Subcutaneous abdominal adipose tissue (tissue), 5 donors: ENCODE results near the gene AIM2.
A peak's percentile ranks its signal among the peaks of the same experiment; 100 is the strongest.
"Not testable (repeated sequence)": the region's sequence is repeated elsewhere in the genome, so short reads cannot be mapped to it uniquely, and the experiment has no call there.

Source experiments
- H3K27ac ChIP-seq: one replicate; pipeline ENCODE4 v1.7.0; 2013; ENCODE audit warnings: low read depth, mild to moderate bottlenecking, inconsistent platforms, low read length, moderate library complexity
- H3K27me3 ChIP-seq, 5 donors: one replicate each; pipeline ENCODE4 v1.7.0; 2013; ENCODE audit warnings: low read length in 5 of 5, inconsistent platforms in 1 of 5; ENCODE audit not compliant: control insufficient read depth in 5 of 5, insufficient read depth in 4 of 5
- H3K36me3 ChIP-seq, 5 donors: one replicate each; pipeline ENCODE4 v1.7.0; 2013; ENCODE audit warnings: low read length in 5 of 5; ENCODE audit not compliant: control insufficient read depth in 5 of 5, insufficient read depth in 5 of 5
- H3K4me1 ChIP-seq, 5 donors: one replicate each; pipeline ENCODE4 v1.7.0; 2013; ENCODE audit warnings: low read length in 5 of 5, mild to moderate bottlenecking in 3 of 5, moderate library complexity in 1 of 5; ENCODE audit not compliant: control insufficient read depth in 5 of 5, insufficient read depth in 5 of 5
- H3K4me3 ChIP-seq, 5 donors: one replicate each; pipeline ENCODE4 v1.7.0; 2013; ENCODE audit warnings: low read length in 5 of 5, low read depth in 1 of 5
- H3K9ac ChIP-seq, 5 donors: one replicate each; pipeline ENCODE4 v1.7.0; 2013; ENCODE audit warnings: low read length in 5 of 5, mild to moderate bottlenecking in 4 of 5, moderate library complexity in 3 of 5
- H3K9me3 ChIP-seq, 5 donors: one replicate each; pipeline ENCODE4 v1.7.0; 2013; ENCODE audit warnings: low read length in 5 of 5; ENCODE audit not compliant: control insufficient read depth in 5 of 5
- donor health status: healthy.
- donor health status: healthy.
- donor health status: healthy.
- donor health status: healthy.
- donor health status: healthy.

The AIM2 gene

DNA sequence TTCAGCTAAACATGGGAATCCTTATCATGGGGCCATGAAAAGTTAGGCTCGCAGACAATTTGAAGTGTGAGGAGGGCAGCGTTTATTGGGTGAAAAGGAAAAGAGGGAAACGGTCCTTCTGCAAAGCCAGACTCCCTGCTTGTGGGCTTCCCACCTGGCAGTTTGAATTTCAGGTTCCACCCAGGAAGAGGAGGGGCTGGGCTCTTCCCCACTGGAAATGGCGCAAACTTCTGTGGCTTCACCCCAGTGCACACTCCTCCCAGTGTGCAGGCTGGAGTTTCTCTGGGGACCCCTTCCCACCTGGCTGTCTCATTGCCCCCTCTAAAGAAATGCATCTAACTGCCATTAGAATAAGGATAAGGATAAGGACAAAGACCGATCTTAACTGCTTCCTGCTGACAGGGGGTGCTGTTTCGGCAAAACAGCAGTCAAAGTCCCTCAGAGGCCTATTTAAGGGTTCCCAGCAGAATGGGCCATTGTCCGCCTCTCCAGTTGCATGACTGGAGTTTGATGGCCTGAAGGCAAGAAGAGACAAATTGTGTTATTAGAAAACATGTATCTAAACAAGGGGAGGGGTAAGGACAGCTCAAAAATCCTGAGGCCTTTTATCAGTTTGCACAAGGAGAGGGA, 20.4 kb downstream of the AIM2 start:
- no peaks in the 10 kb centered on the region for H3K9me3 ChIP-seq
- no peaks in the 10 kb centered on the region for H3K27me3 ChIP-seq
- no peak overlapping the region for H3K4me3 ChIP-seq
- no peak overlapping the region for H3K9ac ChIP-seq
- peaks cover 0 to 11% (median 0%) of the 10 kb centered on the region in 5 donors for H3K4me1 ChIP-seq
- no peak overlapping the region for H3K27ac ChIP-seq
- H3K36me3 ChIP-seq = peaks cover 22 to 53% (median 45%) of the 10 kb centered on the region in 5 donors

- Histone ChIP-seq H3K4me1 (peaks cover 0 to 11% (median 0%) of the 10 kb centered on the region in 5 donors), H3K4me3 (no peak overlapping the region), H3K27me3 (no peaks in the 10 kb centered on the region), H3K9me3 (no peaks in the 10 kb centered on the region), H3K27ac (no peak overlapping the region), H3K9ac (no peak overlapping the region), H3K36me3 (peaks cover 29 to 62% (median 52%) of the 10 kb centered on the region in 5 donors)
Observed at GRCh38 chr1:159055181-159055641, 21.4 kb downstream of the AIM2 start.

- H3K4me1 ChIP-seq = peaks cover 0 to 11% (median 0%) of the 10 kb centered on the region in 5 donors
- H3K27me3 ChIP-seq = no peaks in the 10 kb centered on the region
- H3K36me3 ChIP-seq = peaks cover 33 to 70% (median 55%) of the 10 kb centered on the region in 5 donors
- no peak overlapping the region for H3K9ac ChIP-seq
- H3K27ac ChIP-seq = no peak overlapping the region
- no peak overlapping the region for H3K4me3 ChIP-seq
- no peaks in the 10 kb centered on the region for H3K9me3 ChIP-seq
Observed at GRCh38 chr1:159054427-159054826, 22.1 kb downstream of the AIM2 start.

GRCh38 chr1:159051436-159051835, 25.1 kb downstream of the AIM2 start:
- H3K9me3 ChIP-seq = no peaks in the 10 kb centered on the region
- H3K36me3 ChIP-seq = peaks cover 36 to 74% (median 63%) of the 10 kb centered on the region in 5 donors

DNA sequence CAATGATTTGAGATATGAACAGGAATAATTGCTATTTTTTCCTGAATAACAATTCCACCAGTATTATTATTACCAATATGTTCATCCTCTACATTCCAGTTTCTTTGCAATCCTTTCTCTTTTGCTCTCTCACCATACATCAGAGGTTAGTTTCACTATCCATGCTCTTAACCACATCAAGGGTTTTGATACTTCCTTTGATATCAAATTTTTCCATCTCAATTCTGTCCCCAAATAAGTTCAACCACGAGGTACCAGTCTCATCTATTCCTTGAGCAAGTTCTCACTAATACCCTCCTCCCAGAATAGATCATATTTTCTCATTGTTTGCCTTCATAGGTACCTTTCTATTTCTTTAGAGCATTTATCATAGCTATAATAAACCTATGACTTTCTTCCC, 30.1 kb downstream of the AIM2 start:
- H3K27ac ChIP-seq, H3K27me3 ChIP-seq, H3K4me1 ChIP-seq, H3K4me3 ChIP-seq, H3K9me3 ChIP-seq, H3K9ac ChIP-seq: not testable (repeated sequence)
- H3K36me3 ChIP-seq = peaks cover 35 to 52% (median 41%) of the 10 kb centered on the region in 5 donors

More at GRCh38 chr1:159051436-159051835, 25.1 kb downstream of the AIM2 start:
- Histone ChIP-seq H3K4me3 (no peak overlapping the region), H3K9ac (no peak overlapping the region), H3K27ac (no peak overlapping the region), H3K27me3 (no peaks in the 10 kb centered on the region), H3K4me1 (peaks cover 0 to 11% (median 0%) of the 10 kb centered on the region in 5 donors)

DNA sequence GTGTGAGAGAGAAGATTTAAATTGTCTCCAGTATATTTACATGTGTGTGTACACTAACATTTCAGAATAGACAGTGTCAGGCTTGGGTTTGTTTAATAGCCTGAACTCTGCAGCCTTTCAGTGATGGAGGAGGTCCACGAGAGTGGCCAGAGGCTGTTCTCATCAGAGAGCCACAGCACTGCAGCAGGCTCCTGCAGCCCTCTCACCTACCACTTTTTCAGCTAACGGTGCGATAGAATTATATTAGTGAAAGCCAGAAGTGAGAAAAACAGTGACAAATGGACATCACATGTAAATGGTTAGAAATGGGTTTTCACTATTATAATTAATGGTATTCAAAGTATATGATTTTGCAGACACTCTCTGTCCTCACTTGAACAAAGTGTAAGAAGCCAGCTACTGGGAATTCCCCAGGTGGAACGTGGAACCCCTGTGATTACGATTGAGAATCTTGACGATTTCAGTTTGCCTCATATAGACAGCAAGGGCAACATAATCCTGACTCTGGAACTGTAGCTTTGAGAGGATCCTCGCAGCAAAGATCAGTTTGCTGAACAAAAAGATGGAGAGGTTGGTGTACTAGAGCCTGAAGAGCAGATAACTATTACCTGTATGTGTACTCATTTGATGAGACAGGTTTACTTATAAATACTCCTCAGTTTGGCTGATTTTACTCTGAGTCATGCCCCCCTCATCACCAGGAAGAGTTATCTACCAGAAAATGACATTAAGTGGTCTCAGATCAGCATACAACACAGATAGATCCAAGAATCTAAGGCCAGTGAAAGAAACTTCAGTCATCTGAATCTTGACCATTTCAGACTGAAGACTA, 35.5 kb downstream of the AIM2 start:
- H3K27me3 ChIP-seq = no peaks in the 10 kb centered on the region
- no peaks in the 10 kb centered on the region for H3K4me1 ChIP-seq
- peaks cover 44 to 71% (median 61%) of the 10 kb centered on the region in 5 donors for H3K36me3 ChIP-seq
- H3K9ac ChIP-seq = no peak overlapping the region
- H3K9me3 ChIP-seq = no peaks in the 10 kb centered on the region
- H3K4me3 ChIP-seq = no peak overlapping the region
- no peak overlapping the region for H3K27ac ChIP-seq

GRCh38 chr1:159040206-159040605, 36.4 kb downstream of the AIM2 start:
- Histone ChIP-seq H3K9ac (no peak overlapping the region), H3K27me3 (no peaks in the 10 kb centered on the region), H3K4me1 (no peaks in the 10 kb centered on the region), H3K4me3 (no peak overlapping the region), H3K36me3 (peaks cover 47 to 75% (median 68%) of the 10 kb centered on the region in 5 donors), H3K27ac (no peak overlapping the region), H3K9me3 (no peaks in the 10 kb centered on the region)

GRCh38 chr1:159030877-159031447, 45.6 kb downstream of the AIM2 start:
- Histone ChIP-seq H3K9me3 (no peaks in the 10 kb centered on the region), H3K9ac (peak overlapping the region in 1 of 5 donors; percentile 26), H3K36me3 (peaks cover 34 to 60% (median 50%) of the 10 kb centered on the region in 5 donors), H3K4me1 (peaks cover 4 to 23% (median 8%) of the 10 kb centered on the region in 5 donors), H3K27ac (no peak overlapping the region), H3K4me3 (no peak overlapping the region), H3K27me3 (no peaks in the 10 kb centered on the region)

DNA sequence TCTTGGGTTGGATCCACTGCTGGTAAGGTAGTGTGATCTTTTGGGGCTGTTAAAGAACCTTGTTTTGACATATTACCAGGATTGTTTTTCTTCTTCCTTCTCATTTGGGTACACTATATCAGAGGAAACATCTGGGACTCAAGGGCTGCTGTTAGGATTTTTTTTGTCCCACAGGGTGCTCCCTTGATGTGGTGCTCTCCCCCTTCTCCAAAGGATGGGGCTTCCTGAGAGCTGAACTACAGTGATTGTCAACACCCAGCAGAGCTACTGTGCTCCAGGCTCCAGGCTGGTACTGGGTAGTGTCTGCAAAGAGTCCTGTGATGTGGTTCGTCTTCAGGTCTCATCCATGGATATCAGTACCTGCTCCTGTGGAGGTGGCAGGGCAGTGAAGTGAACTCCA, 46.3 kb downstream of the AIM2 start:
- H3K4me1 ChIP-seq = peaks cover 4 to 23% (median 8%) of the 10 kb centered on the region in 5 donors
- no peaks in the 10 kb centered on the region for H3K9me3 ChIP-seq
- H3K36me3 ChIP-seq = peaks cover 29 to 54% (median 46%) of the 10 kb centered on the region in 5 donors
- H3K27ac ChIP-seq = no peak overlapping the region
- H3K9ac ChIP-seq = no peak overlapping the region
- no peak overlapping the region for H3K4me3 ChIP-seq
- H3K27me3 ChIP-seq = no peaks in the 10 kb centered on the region

DNA sequence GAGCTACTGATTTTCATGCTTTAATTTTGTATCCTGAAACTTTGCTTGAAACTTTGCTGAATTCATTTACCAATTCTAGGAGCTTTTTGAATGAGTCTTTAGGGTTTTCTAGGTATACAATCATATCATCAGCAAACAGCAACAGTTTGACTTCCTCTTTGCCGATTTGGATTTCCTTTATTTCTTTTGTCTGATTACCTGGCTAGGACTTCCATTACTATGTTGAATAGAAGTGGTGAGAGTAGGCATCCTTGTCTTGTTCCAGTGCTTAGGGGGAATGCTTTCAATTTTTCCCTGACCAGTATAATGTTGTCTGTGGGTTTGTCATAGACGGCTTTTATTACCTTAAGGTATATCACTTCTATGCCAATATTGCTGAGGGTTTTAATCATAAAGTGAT, 49.7 kb downstream of the AIM2 start:
- not testable (repeated sequence) for H3K4me3 ChIP-seq, H3K27me3 ChIP-seq, H3K9me3 ChIP-seq, H3K27ac ChIP-seq, H3K9ac ChIP-seq
- H3K36me3 ChIP-seq = peaks cover 3 to 32% (median 22%) of the 10 kb centered on the region in 5 donors
- H3K4me1 ChIP-seq = peaks cover 4 to 29% (median 8%) of the 10 kb centered on the region in 5 donors
